Neural progenitor cell (in vitro differentiated cells): ENCODE results near the gene ACOT7.

Experiments
- CTCF ChIP-seq: fragments of 200-600 bp; sonication (generic); IDR thresholded peaks from 2 replicates; pipeline ENCODE4 v1.5.1; 2017; ENCODE audit warnings: antibody characterized with exemption, mild to moderate bottlenecking
- EZH2 ChIP-seq: fragments of 200-600 bp; sonication (generic); IDR thresholded peaks from 2 replicates; pipeline ENCODE4 v1.6.1; 2017; ENCODE audit warnings: antibody characterized with exemption, mild to moderate bottlenecking, moderate library complexity
- EZH2phosphoT487 ChIP-seq: fragments of 200-600 bp; sonication (generic); IDR thresholded peaks from 2 replicates; pipeline ENCODE4 v1.6.1; 2017; ENCODE audit warnings: antibody characterized with exemption

- no peak for TF ChIP-seq CTCF
- TF ChIP-seq EZH2phosphoT487, result no peak
- TF ChIP-seq EZH2, result no peak
Observed at GRCh38 chr1:6399294-6399693, 5.7 kb upstream of the ACOT7 start.
